HepG2 (cell line): Measurements from ENCODE around the gene FALEC. TPM values are rescaled to one million over a fixed set of nuclear protein-coding genes. Genes with fewer than 3 reads are reported as not detected.
A peak's percentile ranks its signal among the peaks of the same experiment; 100 is the strongest.

Experiments
- PCBP2 ChIP-seq: fragments of 200-400 bp; formaldehyde crosslinking; optimal IDR thresholded peaks from 2 replicates; pipeline ENCODE3; 2018; ENCODE audit warnings: low read length, low read depth; ENCODE audit not compliant: poor library complexity, severe bottlenecking
- STAG1 ChIP-seq: sonication (generic); formaldehyde crosslinking; IDR thresholded peaks from 2 replicates; pipeline ENCODE4 v1.4.0; 2020; ENCODE audit warnings: missing genetic modification reagents
- ZFP36 ChIP-seq: fragments of 150-350 bp; IDR thresholded peaks from 2 replicates; pipeline ENCODE4 v1.6.1; 2018; ENCODE audit warnings: borderline replicate concordance, low read length, low read depth; ENCODE audit not compliant: partially characterized antibody
- ZFX ChIP-seq: sonication (generic); formaldehyde crosslinking; IDR thresholded peaks from 2 replicates; pipeline ENCODE4 v1.4.0; 2020; ENCODE audit warnings: mild to moderate bottlenecking, low read depth, missing genetic modification reagents, moderate library complexity
- ZMYM3 ChIP-seq: sonication (generic); formaldehyde crosslinking; IDR thresholded peaks from 2 replicates; pipeline ENCODE4 v1.5.1; 2020; ENCODE audit warnings: mild to moderate bottlenecking, missing genetic modification reagents
- polyA plus RNA-seq, 8 experiments: library from polyadenylated mRNA; depleted of rRNA in 3 of 8; stranded (reverse) in 7 of 8; unstranded in 1 of 8; fragments of >200 nt; fragmentation: Illumina TruSeq in 4 of 8; extraction: Trizol in 4 of 8; gene quantifications; 2 replicates each; pipeline versions ENCODE4 v1.2.1 to v1.2.3, GENCODE V29; 2011 to 2016; ENCODE audit warnings: low read depth in 4 of 8, missing spikeins in 1 of 8, mixed read lengths in 1 of 8; ENCODE audit not compliant: insufficient read depth in 1 of 8
- total RNA-seq, 5 experiments: library from RNA; depleted of rRNA; stranded (reverse); fragments of >200 nt; fragmentation: Illumina TruSeq; extraction: Trizol; gene quantifications; 2 replicates each; pipeline ENCODE4 v1.2.3, GENCODE V29; 2016; ENCODE audit warnings: low read depth in 1 of 5
- TF ChIP-seq, protein P1 (sequence below), 2 experiments: sonication (generic) in 1 of 2; formaldehyde crosslinking in 1 of 2; IDR thresholded peaks; 2 replicates each; pipeline versions ENCODE4 v1.4.0 to v1.6.1; 2018 to 2020; ENCODE audit warnings: missing genetic modification reagents in 2 of 2, borderline replicate concordance in 1 of 2, low read depth in 1 of 2, mild to moderate bottlenecking in 1 of 2, missing biosample characterization in 1 of 2
- TF ChIP-seq, protein P2 (sequence below): sonication (generic); formaldehyde crosslinking; IDR thresholded peaks from 2 replicates; pipeline ENCODE4 v1.4.0; 2020; ENCODE audit warnings: mild to moderate bottlenecking, missing genetic modification reagents

The FALEC gene
- total and polyA plus RNA-seq, 2 of the 13 experiments (the other 11 are each of a cell fraction or from before 2014, with no cell fraction given): 0.33 to 0.71 TPM

DNA sequence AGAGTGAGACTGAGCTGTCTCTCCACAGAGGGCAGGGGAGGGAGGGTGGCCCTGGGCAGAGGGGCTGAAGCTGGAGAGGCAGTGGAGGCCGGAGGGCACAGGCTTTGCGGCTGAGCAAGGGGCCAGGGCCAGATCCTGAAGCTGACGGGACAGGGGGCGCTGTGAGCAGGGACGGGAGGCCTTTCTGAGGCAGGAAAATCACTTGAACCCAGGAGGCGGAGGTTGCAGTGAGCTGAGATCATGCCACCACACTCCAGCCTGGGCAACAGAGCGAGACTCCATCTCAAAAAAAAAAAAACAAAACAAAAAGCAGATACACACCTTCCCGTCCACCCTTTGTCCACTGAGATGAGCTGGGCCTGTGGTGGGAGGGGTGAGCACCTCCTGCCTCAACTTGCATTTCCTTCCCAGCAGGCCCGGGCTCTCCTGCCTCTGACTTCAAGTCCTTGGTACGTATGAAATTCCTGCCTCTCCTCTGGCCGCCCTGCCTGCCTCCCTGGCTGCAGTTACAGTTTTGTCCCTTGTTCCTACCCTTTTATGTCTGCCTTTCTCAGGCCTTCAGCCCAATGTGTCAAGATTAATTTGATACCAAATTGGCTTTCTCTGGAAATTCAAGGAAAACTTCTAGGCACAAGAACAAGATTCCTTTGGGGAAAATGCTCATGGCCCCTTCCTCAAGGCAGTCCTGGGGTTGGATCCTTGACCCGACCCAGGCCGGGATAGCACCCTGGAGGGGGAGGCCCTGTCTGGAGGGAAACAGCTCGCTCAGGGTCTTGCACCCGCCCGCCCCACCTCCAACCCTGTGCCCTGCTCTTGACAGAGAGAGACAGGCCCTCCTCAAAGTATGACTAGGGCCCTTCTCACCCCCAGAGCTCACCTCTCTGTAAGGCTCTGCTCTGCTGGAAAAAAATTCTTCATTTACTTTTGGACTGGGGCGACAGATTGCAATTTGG is 22.5 kb downstream of the FALEC start (continued):
- TF ChIP-seq PCBP2 (no peak), ZFP36 (no peak), STAG1 (CRISPR knock-in tag) (peak; percentile 48), ZMYM3 (CRISPR knock-in tag) (peak; percentile 21; the same call in 1 of the 2 replicates), ZFX (CRISPR knock-in tag) (peak; percentile 49; the same call in 1 of the 2 replicates)
- TF ChIP-seq, protein P1, sequence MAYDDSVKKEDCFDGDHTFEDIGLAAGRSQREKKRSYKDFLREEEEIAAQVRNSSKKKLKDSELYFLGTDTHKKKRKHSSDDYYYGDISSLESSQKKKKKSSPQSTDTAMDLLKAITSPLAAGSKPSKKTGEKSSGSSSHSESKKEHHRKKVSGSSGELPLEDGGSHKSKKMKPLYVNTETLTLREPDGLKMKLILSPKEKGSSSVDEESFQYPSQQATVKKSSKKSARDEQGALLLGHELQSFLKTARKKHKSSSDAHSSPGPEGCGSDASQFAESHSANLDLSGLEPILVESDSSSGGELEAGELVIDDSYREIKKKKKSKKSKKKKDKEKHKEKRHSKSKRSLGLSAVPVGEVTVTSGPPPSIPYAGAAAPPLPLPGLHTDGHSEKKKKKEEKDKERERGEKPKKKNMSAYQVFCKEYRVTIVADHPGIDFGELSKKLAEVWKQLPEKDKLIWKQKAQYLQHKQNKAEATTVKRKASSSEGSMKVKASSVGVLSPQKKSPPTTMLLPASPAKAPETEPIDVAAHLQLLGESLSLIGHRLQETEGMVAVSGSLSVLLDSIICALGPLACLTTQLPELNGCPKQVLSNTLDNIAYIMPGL (CRISPR knock-in tag; IDR thresholded peaks at IDR 0.05; ENCODE audit: borderline replicate concordance in 1 of 2, low read depth in 1 of 2): peak in 1 of 2 experiments; percentile 61; a peak in 1 of 4 replicates
- TF ChIP-seq, protein P2, sequence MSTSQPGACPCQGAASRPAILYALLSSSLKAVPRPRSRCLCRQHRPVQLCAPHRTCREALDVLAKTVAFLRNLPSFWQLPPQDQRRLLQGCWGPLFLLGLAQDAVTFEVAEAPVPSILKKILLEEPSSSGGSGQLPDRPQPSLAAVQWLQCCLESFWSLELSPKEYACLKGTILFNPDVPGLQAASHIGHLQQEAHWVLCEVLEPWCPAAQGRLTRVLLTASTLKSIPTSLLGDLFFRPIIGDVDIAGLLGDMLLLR (CRISPR knock-in tag): 0 out of 2 replicates have a peak, but pooled peaks have one; percentile 21
